ENCODE results near the gene ANTXR2. TPM values are rescaled to one million over a fixed set of nuclear protein-coding genes. Genes with fewer than 3 reads are reported as not detected.

The ANTXR2 gene
- total RNA-seq, 2 experiments from 2014 or later = 15.3 to 16.7 TPM

- H3K27me3 ChIP-seq (ENCODE audit: control insufficient read depth in 1 of 2, insufficient read depth in 2 of 2, low read length in 2 of 2) = no peaks in the 10 kb centered on the region
- H3K4me3 ChIP-seq (ENCODE audit: low read length) = no peak overlapping the region
- ChIA-PET CTCF (no interaction called here), POLR2A (no interaction called here)
- Mint-ChIP-seq H3K4me3 (no peak overlapping the region), H3K4me1 (ENCODE audit: low read depth) (no peaks in the 10 kb centered on the region), H3K36me3 (ENCODE audit: low read depth) (no peaks in the 10 kb centered on the region), H3K27me3 (no peaks in the 10 kb centered on the region), H3K27ac (no peak overlapping the region), H3K9me3 (peaks cover 5% of the 10 kb centered on the region)
- no peak for DNase-seq
- H3K27ac ChIP-seq (ENCODE audit: low read depth in 1 of 2, low read length in 2 of 2) = no peak overlapping the region
- TF ChIP-seq, protein P1, sequence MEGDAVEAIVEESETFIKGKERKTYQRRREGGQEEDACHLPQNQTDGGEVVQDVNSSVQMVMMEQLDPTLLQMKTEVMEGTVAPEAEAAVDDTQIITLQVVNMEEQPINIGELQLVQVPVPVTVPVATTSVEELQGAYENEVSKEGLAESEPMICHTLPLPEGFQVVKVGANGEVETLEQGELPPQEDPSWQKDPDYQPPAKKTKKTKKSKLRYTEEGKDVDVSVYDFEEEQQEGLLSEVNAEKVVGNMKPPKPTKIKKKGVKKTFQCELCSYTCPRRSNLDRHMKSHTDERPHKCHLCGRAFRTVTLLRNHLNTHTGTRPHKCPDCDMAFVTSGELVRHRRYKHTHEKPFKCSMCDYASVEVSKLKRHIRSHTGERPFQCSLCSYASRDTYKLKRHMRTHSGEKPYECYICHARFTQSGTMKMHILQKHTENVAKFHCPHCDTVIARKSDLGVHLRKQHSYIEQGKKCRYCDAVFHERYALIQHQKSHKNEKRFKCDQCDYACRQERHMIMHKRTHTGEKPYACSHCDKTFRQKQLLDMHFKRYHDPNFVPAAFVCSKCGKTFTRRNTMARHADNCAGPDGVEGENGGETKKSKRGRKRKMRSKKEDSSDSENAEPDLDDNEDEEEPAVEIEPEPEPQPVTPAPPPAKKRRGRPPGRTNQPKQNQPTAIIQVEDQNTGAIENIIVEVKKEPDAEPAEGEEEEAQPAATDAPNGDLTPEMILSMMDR (IDR thresholded peaks at IDR 0.05) = no peak
- H3K9me3 ChIP-seq (ENCODE audit: control insufficient read depth in 1 of 2, insufficient read depth in 1 of 2, low read length in 2 of 2) = peaks cover 6 to 7% of the 10 kb centered on the region in 2 experiments
- ATAC-seq (ENCODE audit: poor library complexity) = no peak
- no peaks in the 10 kb centered on the region for H3K4me1 ChIP-seq (ENCODE audit: insufficient read depth, low read length)
- H3K36me3 ChIP-seq (ENCODE audit: insufficient read depth, low read length) = no peaks in the 10 kb centered on the region
- intact Hi-C loops (cut with DNase I, micrococcal nuclease) = no loop called here
Observed at GRCh38 chr4:80112236-80112635, 39.2 kb upstream of the ANTXR2 start.

DNA sequence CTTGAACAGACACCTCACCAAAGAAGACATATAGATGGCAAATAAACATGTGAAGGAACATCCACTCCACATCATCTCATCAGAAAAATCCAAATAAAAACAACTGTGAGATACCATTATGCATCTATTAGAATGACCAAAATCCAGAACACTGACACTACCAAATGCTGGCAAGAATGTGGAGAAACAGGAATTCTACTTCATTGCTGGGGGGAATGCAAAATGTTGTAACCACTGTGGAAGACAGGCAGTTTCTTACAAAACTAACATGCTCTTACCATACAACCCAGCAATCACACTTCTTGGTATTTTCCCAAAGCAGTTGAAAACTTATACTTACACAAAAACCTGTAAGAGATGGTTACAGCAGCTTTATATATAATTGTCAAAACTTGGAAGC, 38.2 kb upstream of the ANTXR2 start:
- Mint-ChIP-seq H3K27me3 (no peaks in the 10 kb centered on the region), H3K4me1 (ENCODE audit: low read depth) (no peaks in the 10 kb centered on the region), H3K4me3 (no peak overlapping the region), H3K36me3 (ENCODE audit: low read depth) (peaks cover 3% of the 10 kb centered on the region), H3K27ac (no peak overlapping the region), H3K9me3 (peaks cover 5% of the 10 kb centered on the region)
- TF ChIP-seq, protein P1 (IDR thresholded peaks at IDR 0.05) = no peak
- H3K36me3 ChIP-seq (ENCODE audit: insufficient read depth, low read length) = no peaks in the 10 kb centered on the region
- peaks cover 7 to 11% of the 10 kb centered on the region in 2 experiments for H3K9me3 ChIP-seq (ENCODE audit: control insufficient read depth in 1 of 2, insufficient read depth in 1 of 2, low read length in 2 of 2)
- no peak for ATAC-seq (ENCODE audit: poor library complexity)
- intact Hi-C loops (cut with DNase I, micrococcal nuclease) = no loop called here
- ChIA-PET CTCF (no interaction called here), POLR2A (no interaction called here)
- H3K4me1 ChIP-seq (ENCODE audit: insufficient read depth, low read length) = no peaks in the 10 kb centered on the region
- no peaks in the 10 kb centered on the region for H3K27me3 ChIP-seq (ENCODE audit: control insufficient read depth in 1 of 2, insufficient read depth in 2 of 2, low read length in 2 of 2)
- no peak overlapping the region for H3K27ac ChIP-seq (ENCODE audit: low read depth in 1 of 2, low read length in 2 of 2)
- H3K4me3 ChIP-seq (ENCODE audit: low read length) = no peak overlapping the region
- no peak for DNase-seq

DNA sequence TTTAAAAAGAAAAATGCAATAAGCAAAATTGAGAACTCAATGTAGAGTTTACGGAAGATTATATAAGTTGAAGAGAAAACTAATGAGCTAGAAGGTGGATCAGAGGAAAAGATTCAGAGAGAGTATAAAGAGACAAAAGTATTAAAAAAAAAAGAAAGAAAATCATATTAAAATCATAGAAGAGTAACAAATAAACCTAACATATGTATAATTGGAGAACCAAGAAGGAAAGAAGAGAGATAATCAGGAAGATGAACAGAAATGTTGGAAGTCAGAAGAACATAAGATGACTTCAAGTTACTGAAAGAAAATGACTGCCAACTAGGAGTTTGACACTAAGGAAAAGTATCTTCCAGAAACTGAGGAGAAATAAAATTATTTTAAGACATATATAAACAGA, 34.3 kb upstream of the ANTXR2 start:
- Histone ChIP-seq H3K27me3 (ENCODE audit: control insufficient read depth in 1 of 2, insufficient read depth in 2 of 2, low read length in 2 of 2) (no peaks in the 10 kb centered on the region), H3K4me3 (ENCODE audit: low read length) (no peak overlapping the region), H3K4me1 (ENCODE audit: insufficient read depth, low read length) (no peaks in the 10 kb centered on the region), H3K36me3 (ENCODE audit: insufficient read depth, low read length) (no peaks in the 10 kb centered on the region), H3K9me3 (ENCODE audit: control insufficient read depth in 1 of 2, insufficient read depth in 1 of 2, low read length in 2 of 2) (peaks cover 0 to 11% of the 10 kb centered on the region in 2 experiments), H3K27ac (ENCODE audit: low read depth in 1 of 2, low read length in 2 of 2) (no peak overlapping the region)
- Mint-ChIP-seq H3K27me3 (no peaks in the 10 kb centered on the region), H3K4me3 (no peak overlapping the region), H3K27ac (no peak overlapping the region), H3K36me3 (ENCODE audit: low read depth) (peaks cover 4% of the 10 kb centered on the region), H3K4me1 (ENCODE audit: low read depth) (no peaks in the 10 kb centered on the region), H3K9me3 (peaks cover 7% of the 10 kb centered on the region)
- TF ChIP-seq, protein P1 (IDR thresholded peaks at IDR 0.05) = no peak
- ATAC-seq (ENCODE audit: poor library complexity) (no peak), DNase-seq (no peak)
- intact Hi-C loops (cut with DNase I, micrococcal nuclease) = no loop called here
- ChIA-PET CTCF (no interaction called here), POLR2A (no interaction called here)

All from CD4-positive, alpha-beta T cell (primary cell).